Activated T-cell treated with anti-CD3 and anti-CD28 coated beads, Interleukin-2, amount 50 U/mL, for 24 hours (primary cell): Measurements from ENCODE around the gene UBAC2.

Experiments
- DNase-seq: peaks from one replicate; pipeline ENCODE4 v3.0.0-alpha.2; 2020
- H3K27ac Mint-ChIP-seq: 2 replicates; pipeline ENCODE4 v1.8.0; 2020; ENCODE audit warnings: mild to moderate bottlenecking, mixed read lengths
- H3K27me3 Mint-ChIP-seq: 2 replicates; pipeline ENCODE4 v1.8.0; 2020; ENCODE audit warnings: mixed read lengths
- H3K36me3 Mint-ChIP-seq: 2 replicates; pipeline ENCODE4 v1.8.0; 2020; ENCODE audit warnings: low read depth, mixed read lengths
- H3K4me1 Mint-ChIP-seq: 2 replicates; pipeline ENCODE4 v1.8.0; 2020; ENCODE audit warnings: low read depth, mixed read lengths
- H3K4me3 Mint-ChIP-seq: 2 replicates; pipeline ENCODE4 v1.8.0; 2020; ENCODE audit warnings: mild to moderate bottlenecking, moderate library complexity, mixed read lengths
- H3K9me3 Mint-ChIP-seq: 2 replicates; pipeline ENCODE4 v1.8.0; 2020; ENCODE audit warnings: mixed read lengths

Gene UBAC2

GRCh38 chr13:99312493-99312883 lies 111.8 kb downstream of the UBAC2 start:
- Mint-ChIP-seq H3K9me3 (no peaks in the 10 kb centered on the region), H3K4me3 (peak overlapping the region; percentile 68), H3K36me3 (peaks cover 66% of the 10 kb centered on the region), H3K27ac (peak overlapping the region; percentile 99), H3K27me3 (no peaks in the 10 kb centered on the region), H3K4me1 (peaks cover 94% of the 10 kb centered on the region)
- DNase-seq, result no peak

DNA sequence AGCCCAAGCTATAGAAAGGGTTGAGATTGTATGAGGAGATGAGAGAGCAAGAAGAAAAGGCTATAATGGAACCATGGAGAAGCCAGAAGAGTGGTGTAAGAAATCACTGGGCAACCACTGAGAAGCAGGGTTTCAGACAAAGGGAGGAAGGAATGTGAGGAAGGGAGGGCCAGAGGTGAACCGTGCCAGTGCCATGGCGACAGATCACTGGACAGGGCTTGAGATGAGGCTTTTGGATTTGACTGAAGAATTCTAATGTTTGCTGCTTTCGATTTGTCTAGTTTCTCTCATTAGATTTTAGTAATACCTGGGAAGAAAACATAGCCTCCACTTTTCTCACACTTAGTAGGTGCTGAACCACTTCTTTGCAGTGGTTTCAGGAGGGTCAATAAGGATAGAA lies 112.8 kb downstream of the UBAC2 start:
- H3K4me3 Mint-ChIP-seq, result peak overlapping the region; percentile 69

GRCh38 chr13:99313941-99314340 lies 113.3 kb downstream of the UBAC2 start:
- Mint-ChIP-seq H3K27ac (peak overlapping the region; percentile 99), H3K9me3 (no peaks in the 10 kb centered on the region), H3K4me1 (peaks cover 89% of the 10 kb centered on the region), H3K36me3 (peaks cover 69% of the 10 kb centered on the region), H3K27me3 (no peaks in the 10 kb centered on the region), H3K4me3 (peak overlapping the region; percentile 69)
- DNase-seq, result no peak

More for the DNA sequence above, 112.8 kb downstream of the UBAC2 start:
- Mint-ChIP-seq H3K27me3 (no peaks in the 10 kb centered on the region), H3K9me3 (no peaks in the 10 kb centered on the region), H3K36me3 (peaks cover 68% of the 10 kb centered on the region), H3K27ac (peak overlapping the region; percentile 99), H3K4me1 (peaks cover 89% of the 10 kb centered on the region)
- DNase-seq, result no peak

- Mint-ChIP-seq H3K27ac (peak overlapping the region; percentile 99), H3K27me3 (no peaks in the 10 kb centered on the region), H3K4me3 (peak overlapping the region; percentile 69), H3K4me1 (peaks cover 88% of the 10 kb centered on the region), H3K9me3 (no peaks in the 10 kb centered on the region), H3K36me3 (peaks cover 69% of the 10 kb centered on the region)
- DNase-seq, result peak; percentile 56
These were observed 114.1 kb downstream of the UBAC2 start for GRCh38 chr13:99314640-99315176.

DNA sequence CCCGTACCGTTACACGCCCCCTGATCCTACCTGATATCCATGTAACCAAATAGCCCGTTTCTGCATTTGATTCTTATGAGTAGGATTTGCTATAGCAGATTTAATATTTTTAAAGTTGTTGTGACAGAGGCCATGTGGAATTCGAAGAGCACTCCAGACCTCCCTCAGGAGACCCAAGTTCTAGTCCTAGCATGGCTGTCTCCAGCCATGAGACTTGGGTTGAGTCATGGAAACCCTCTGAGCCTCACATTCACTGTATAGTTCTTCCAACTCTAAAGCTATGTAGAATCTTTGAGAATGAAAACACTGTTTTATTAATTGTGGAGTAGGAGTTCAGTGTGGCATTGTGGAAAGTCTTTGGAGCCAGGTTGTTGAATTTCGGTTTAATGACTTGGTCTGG lies 114.5 kb downstream of the UBAC2 start:
- Mint-ChIP-seq H3K27ac (peak overlapping the region; percentile 99), H3K4me3 (peak overlapping the region; percentile 69), H3K9me3 (no peaks in the 10 kb centered on the region), H3K27me3 (no peaks in the 10 kb centered on the region), H3K4me1 (peaks cover 88% of the 10 kb centered on the region), H3K36me3 (peaks cover 68% of the 10 kb centered on the region)
- DNase-seq, result no peak

- peak overlapping the region; percentile 99 for H3K27ac Mint-ChIP-seq
- H3K4me1 Mint-ChIP-seq, result peaks cover 87% of the 10 kb centered on the region
- no peaks in the 10 kb centered on the region for H3K27me3 Mint-ChIP-seq
- no peak overlapping the region for H3K4me3 Mint-ChIP-seq
- H3K36me3 Mint-ChIP-seq, result peaks cover 67% of the 10 kb centered on the region
- H3K9me3 Mint-ChIP-seq, result no peaks in the 10 kb centered on the region
- no peak for DNase-seq
These were observed 115.6 kb downstream of the UBAC2 start for GRCh38 chr13:99316224-99316623.

DNA sequence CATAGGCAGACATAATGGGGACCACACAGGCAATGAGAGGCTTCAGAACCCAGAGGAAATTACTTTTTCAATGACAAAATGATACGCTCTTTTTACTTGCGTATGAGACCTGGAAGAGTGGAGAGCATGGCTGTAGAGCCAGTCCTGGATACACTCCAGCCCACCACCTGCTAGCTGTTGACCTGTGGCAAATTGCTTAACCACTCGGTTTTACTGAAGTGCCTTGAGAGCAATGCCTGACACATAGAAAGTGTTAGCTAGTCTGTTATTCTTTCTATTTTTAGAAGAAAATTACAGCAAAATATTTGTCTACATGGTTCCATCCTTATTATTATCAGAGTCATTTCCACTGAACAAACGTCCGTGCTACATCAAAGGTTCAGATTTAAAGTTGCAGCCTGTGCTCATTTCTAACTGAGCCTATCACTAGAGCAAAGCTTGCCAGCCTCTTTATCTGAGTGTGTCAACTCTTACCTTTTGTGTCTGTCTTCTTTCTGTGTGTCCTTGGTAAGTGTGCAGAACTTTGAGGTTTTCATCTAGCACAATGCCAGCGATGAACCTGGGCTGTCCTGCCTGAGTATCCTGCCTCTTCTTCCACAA lies 116.1 kb downstream of the UBAC2 start:
- H3K4me1 Mint-ChIP-seq, result peaks cover 87% of the 10 kb centered on the region
- H3K27me3 Mint-ChIP-seq, result no peaks in the 10 kb centered on the region
- no peak for DNase-seq
- no peaks in the 10 kb centered on the region for H3K9me3 Mint-ChIP-seq
- H3K36me3 Mint-ChIP-seq, result peaks cover 67% of the 10 kb centered on the region
- peak overlapping the region; percentile 99 for H3K27ac Mint-ChIP-seq
- peak overlapping the region; percentile 2 for H3K4me3 Mint-ChIP-seq

DNA sequence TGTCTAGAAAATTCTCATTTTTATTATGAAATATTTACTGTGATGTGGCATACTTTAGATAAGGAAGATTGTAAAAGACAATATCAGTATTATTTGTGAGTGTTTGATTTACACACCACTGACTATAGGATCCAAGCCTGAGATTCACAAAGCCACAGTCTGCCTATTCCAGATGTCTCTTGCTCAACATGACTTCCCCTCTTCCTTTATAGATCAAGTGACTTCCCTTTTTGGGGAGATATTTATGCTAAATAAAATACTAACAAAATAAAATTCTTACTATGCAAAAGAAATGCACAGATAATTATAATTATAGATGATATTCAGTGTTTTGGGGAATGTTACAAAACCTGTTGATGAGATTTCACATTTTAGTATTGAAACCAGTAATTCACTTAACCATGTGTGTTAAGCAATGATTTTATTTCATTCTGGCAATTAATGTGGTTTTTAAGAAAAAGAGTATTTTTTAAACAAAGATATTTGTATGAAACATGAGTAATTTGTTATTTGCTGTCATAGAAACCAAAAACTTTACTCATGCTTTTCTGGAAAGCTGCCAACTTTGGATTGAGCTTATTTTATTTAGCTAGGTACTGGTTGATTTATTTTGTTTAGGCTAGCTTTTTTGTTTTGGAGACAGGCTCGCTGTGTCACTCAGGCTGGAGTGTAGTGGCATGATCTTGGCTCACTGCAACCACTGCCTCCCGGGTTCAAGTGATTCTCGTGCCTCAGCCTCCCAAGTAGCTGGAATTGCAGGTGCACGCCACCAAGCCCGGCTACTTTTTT lies 120.2 kb downstream of the UBAC2 start:
- H3K4me1 Mint-ChIP-seq, result peaks cover 89% of the 10 kb centered on the region
- DNase-seq, result no peak
- peak overlapping the region; percentile 98 for H3K27ac Mint-ChIP-seq
- H3K36me3 Mint-ChIP-seq, result peaks cover 74% of the 10 kb centered on the region
- no peaks in the 10 kb centered on the region for H3K27me3 Mint-ChIP-seq
- H3K4me3 Mint-ChIP-seq, result peak overlapping the region; percentile 29
- H3K9me3 Mint-ChIP-seq, result no peaks in the 10 kb centered on the region

- H3K27me3 Mint-ChIP-seq, result no peaks in the 10 kb centered on the region
- DNase-seq, result no peak
- H3K4me1 Mint-ChIP-seq, result peaks cover 89% of the 10 kb centered on the region
- H3K36me3 Mint-ChIP-seq, result peaks cover 73% of the 10 kb centered on the region
- H3K9me3 Mint-ChIP-seq, result no peaks in the 10 kb centered on the region
- peak overlapping the region; percentile 98 for H3K27ac Mint-ChIP-seq
- H3K4me3 Mint-ChIP-seq, result peak overlapping the region; percentile 44
These were observed 121.1 kb downstream of the UBAC2 start for GRCh38 chr13:99321709-99322108.

GRCh38 chr13:99322297-99323103 lies 121.8 kb downstream of the UBAC2 start:
- Mint-ChIP-seq H3K27ac (peak overlapping the region; percentile 98), H3K36me3 (peaks cover 72% of the 10 kb centered on the region), H3K4me3 (peak overlapping the region; percentile 44), H3K9me3 (no peaks in the 10 kb centered on the region), H3K4me1 (peaks cover 88% of the 10 kb centered on the region), H3K27me3 (no peaks in the 10 kb centered on the region)
- no peak for DNase-seq

DNA sequence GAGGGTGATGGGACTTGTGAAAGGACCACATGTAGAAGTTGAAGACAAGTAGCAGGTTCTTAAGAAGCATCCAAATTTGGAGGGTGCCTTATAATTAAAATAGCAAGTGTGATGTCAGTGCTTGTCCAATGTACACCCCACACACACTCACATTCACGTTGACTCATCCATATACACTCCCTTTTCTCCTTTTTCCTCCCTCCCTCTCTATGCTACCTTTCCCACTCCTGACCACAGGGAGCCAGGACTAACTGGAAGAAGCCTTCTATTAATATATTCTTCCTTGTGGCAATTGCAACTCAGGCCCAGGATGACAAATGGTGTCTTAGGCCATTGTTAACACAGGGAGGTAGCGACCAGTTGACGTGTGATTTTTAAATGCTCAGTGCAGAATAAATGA lies 122.8 kb downstream of the UBAC2 start:
- Mint-ChIP-seq H3K4me3 (peak overlapping the region; percentile 34), H3K9me3 (no peaks in the 10 kb centered on the region), H3K36me3 (peaks cover 66% of the 10 kb centered on the region), H3K4me1 (peaks cover 87% of the 10 kb centered on the region), H3K27ac (peak overlapping the region; percentile 98), H3K27me3 (no peaks in the 10 kb centered on the region)
- DNase-seq, result no peak

GRCh38 chr13:99326012-99326411 lies 125.4 kb downstream of the UBAC2 start:
- Mint-ChIP-seq H3K9me3 (no peaks in the 10 kb centered on the region), H3K4me1 (peaks cover 78% of the 10 kb centered on the region), H3K27me3 (no peaks in the 10 kb centered on the region), H3K27ac (peak overlapping the region; percentile 89), H3K36me3 (peaks cover 68% of the 10 kb centered on the region), H3K4me3 (no peak overlapping the region)
- DNase-seq, result no peak

DNA sequence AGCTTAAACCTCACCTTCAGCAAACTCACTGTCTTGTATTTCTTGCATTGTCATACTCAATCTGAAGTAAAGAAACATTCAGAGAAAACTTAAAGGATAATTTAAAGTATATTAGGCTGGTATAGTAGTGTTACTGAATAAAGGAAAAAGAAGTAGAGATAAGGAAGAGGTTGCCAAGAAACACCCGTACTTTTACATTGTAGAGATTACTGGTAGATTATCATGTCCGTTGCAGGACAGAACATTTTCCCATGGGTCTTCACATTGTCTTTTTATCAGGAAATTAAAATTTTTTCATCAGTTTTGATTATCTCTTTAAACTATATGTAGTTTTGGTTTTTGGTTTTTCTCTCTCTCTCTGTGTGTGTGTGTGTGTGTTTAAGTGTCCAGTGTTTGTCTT lies 126.5 kb downstream of the UBAC2 start:
- no peak for DNase-seq
- Mint-ChIP-seq H3K27me3 (no peaks in the 10 kb centered on the region), H3K4me1 (peaks cover 78% of the 10 kb centered on the region), H3K4me3 (no peak overlapping the region), H3K27ac (no peak overlapping the region), H3K36me3 (peaks cover 75% of the 10 kb centered on the region), H3K9me3 (no peaks in the 10 kb centered on the region)

- Mint-ChIP-seq H3K27me3 (no peaks in the 10 kb centered on the region), H3K27ac (no peak overlapping the region), H3K9me3 (no peaks in the 10 kb centered on the region), H3K4me3 (no peak overlapping the region), H3K36me3 (peaks cover 81% of the 10 kb centered on the region), H3K4me1 (peaks cover 78% of the 10 kb centered on the region)
- DNase-seq, result no peak
These were observed 127.1 kb downstream of the UBAC2 start for GRCh38 chr13:99327761-99328160.
